ENCODE measurements around the gene NDST3. TPM values are rescaled to one million over a fixed set of nuclear protein-coding genes. Genes with fewer than 3 reads are reported as not detected.

The NDST3 gene
- total RNA-seq, 1 experiment from 2014 or later = not detected

DNA sequence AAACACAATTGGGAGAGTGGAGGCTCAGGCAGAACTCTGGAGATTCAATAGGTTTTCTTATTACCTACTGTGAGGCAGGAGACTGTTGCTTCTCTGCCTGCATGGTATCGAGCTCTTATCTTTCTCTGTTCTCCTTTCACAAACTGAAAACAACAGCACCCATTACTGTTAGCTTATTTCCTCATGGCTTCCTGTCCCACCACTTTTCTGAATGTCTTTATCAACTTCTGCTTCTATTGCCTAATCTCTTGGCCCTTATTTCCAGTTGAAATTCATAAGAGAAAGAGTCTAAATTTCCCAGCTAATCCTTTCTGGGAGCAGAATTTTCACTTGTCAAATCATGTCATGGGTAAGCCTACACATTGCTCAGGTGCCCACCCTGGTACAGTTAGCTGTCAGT is 46.8 kb upstream of the NDST3 start:
- intact Hi-C loops (cut with micrococcal nuclease; ENCODE audit: unreplicated experiment) = no loop called here
- no peaks in the 10 kb centered on the region for H3K4me1 ChIP-seq (ENCODE audit: control insufficient read depth, insufficient read depth, low read length)
- ATAC-seq (no peak), DNase-seq (ENCODE audit: low read depth, low spot score) (no peak)
- H3K9me3 ChIP-seq (ENCODE audit: control insufficient read depth, insufficient read depth, low read depth, low read length) = no peaks in the 10 kb centered on the region
- H3K27ac ChIP-seq (ENCODE audit: low read length) = no peak overlapping the region
- ChIA-PET CTCF (no interaction called here), POLR2A (no interaction called here)
- H3K36me3 ChIP-seq (ENCODE audit: control insufficient read depth, insufficient read depth, low read length) = no peaks in the 10 kb centered on the region
- in situ Hi-C loops (cut with HindIII; ENCODE audit: low pct_unique_long_range_greater_than_20kb, low sequenced_read_pairs) = no loop called here
- no peak overlapping the region for H3K4me3 ChIP-seq (ENCODE audit: low read depth in 2 of 2, low read length in 2 of 2)
- BruUV-seq (replicated peaks) = no TSS peak
- TF ChIP-seq POLR2AphosphoS5 (IDR thresholded peaks at IDR 0.05; ENCODE audit: low read depth, low read length) (no peak), TCF7L2 (IDR thresholded peaks at IDR 0.05; ENCODE audit: low read depth, low read length) (no peak), SIN3A (IDR thresholded peaks at IDR 0.05; ENCODE audit: borderline replicate concordance, insufficient read depth, low read depth, low read length) (no peak), CTCF (IDR thresholded peaks at IDR 0.05) (no peak), REST (IDR thresholded peaks at IDR 0.05; ENCODE audit: insufficient read depth in 1 of 2, low read depth in 2 of 2, low read length in 1 of 2) (no peak)
- H3K27me3 ChIP-seq (ENCODE audit: control insufficient read depth, insufficient read depth, low read length) = no peaks in the 10 kb centered on the region

DNA sequence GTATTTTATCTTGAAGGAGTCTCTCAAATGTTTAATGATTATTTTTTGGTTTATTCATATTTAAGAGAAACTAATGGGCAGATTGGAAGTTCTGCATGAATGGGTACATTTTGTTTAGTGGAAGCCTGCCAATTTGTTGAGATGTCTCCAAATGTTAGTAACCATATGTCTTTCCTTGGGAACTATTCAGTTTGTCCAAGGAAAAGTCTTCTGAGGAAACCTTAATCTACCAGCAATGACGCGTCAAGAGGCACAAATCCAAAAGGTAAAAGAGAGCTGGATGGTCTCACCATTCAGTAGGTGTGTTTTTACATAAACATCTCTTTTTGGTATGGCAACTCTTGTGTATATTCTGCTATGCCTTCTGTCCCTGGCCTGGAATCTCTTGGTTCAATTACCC is 37.4 kb upstream of the NDST3 start:
- no peaks in the 10 kb centered on the region for H3K4me1 ChIP-seq (ENCODE audit: control insufficient read depth, insufficient read depth, low read length)
- H3K27me3 ChIP-seq (ENCODE audit: control insufficient read depth, insufficient read depth, low read length) = no peaks in the 10 kb centered on the region
- ChIA-PET POLR2A (no interaction called here), CTCF (no interaction called here)
- ATAC-seq (no peak), DNase-seq (ENCODE audit: low read depth, low spot score) (no peak)
- no peak overlapping the region for H3K27ac ChIP-seq (ENCODE audit: low read length)
- no peaks in the 10 kb centered on the region for H3K9me3 ChIP-seq (ENCODE audit: control insufficient read depth, insufficient read depth, low read depth, low read length)
- intact Hi-C loops (cut with micrococcal nuclease; ENCODE audit: unreplicated experiment) (no loop called here), in situ Hi-C loops (cut with HindIII; ENCODE audit: low pct_unique_long_range_greater_than_20kb, low sequenced_read_pairs) (no loop called here)
- no peaks in the 10 kb centered on the region for H3K36me3 ChIP-seq (ENCODE audit: control insufficient read depth, insufficient read depth, low read length)
- no peak for TF ChIP-seq CTCF (IDR thresholded peaks at IDR 0.05)
- BruUV-seq (replicated peaks) = no TSS peak
- H3K4me3 ChIP-seq (ENCODE audit: low read depth in 2 of 2, low read length in 2 of 2) = no peak overlapping the region

- DNase-seq (ENCODE audit: low read depth, low spot score) (no peak), ATAC-seq (no peak)
- no TSS peak for BruUV-seq (replicated peaks)
- Histone ChIP-seq H3K27me3 (ENCODE audit: control insufficient read depth, insufficient read depth, low read length) (no peaks in the 10 kb centered on the region), H3K4me3 (ENCODE audit: low read depth in 2 of 2, low read length in 2 of 2) (no peak overlapping the region), H3K4me1 (ENCODE audit: control insufficient read depth, insufficient read depth, low read length) (no peaks in the 10 kb centered on the region), H3K36me3 (ENCODE audit: control insufficient read depth, insufficient read depth, low read length) (no peaks in the 10 kb centered on the region), H3K9me3 (ENCODE audit: control insufficient read depth, insufficient read depth, low read depth, low read length) (no peaks in the 10 kb centered on the region), H3K27ac (ENCODE audit: low read length) (no peak overlapping the region)
- ChIA-PET CTCF (no interaction called here), POLR2A (no interaction called here)
- no peak for TF ChIP-seq REST (IDR thresholded peaks at IDR 0.05; ENCODE audit: insufficient read depth in 1 of 2, low read depth in 2 of 2, low read length in 1 of 2)
- no peak for TF ChIP-seq CTCF (IDR thresholded peaks at IDR 0.05)
- no peak for TF ChIP-seq TCF7L2 (IDR thresholded peaks at IDR 0.05; ENCODE audit: low read depth, low read length)
- TF ChIP-seq POLR2AphosphoS5 (IDR thresholded peaks at IDR 0.05; ENCODE audit: low read depth, low read length) = no peak
- in situ Hi-C loops (cut with HindIII; ENCODE audit: low pct_unique_long_range_greater_than_20kb, low sequenced_read_pairs) = no loop called here
- intact Hi-C loops (cut with micrococcal nuclease; ENCODE audit: unreplicated experiment) = no loop called here
These were observed 30.2 kb upstream of the NDST3 start for GRCh38 chr4:118004088-118004487.

All from Panc1 (cell line).